HG02870 (cell line): ENCODE data around the gene TTLL8.

Experiments used
- ATAC-seq: cut with Tn5 transposase; IDR thresholded peaks from one replicate; pipeline ENCODE4 v1.9.1; 2021; ENCODE audit warnings: mild to moderate bottlenecking, moderate library complexity; ENCODE audit not compliant: unreplicated experiment

Gene TTLL8

DNA sequence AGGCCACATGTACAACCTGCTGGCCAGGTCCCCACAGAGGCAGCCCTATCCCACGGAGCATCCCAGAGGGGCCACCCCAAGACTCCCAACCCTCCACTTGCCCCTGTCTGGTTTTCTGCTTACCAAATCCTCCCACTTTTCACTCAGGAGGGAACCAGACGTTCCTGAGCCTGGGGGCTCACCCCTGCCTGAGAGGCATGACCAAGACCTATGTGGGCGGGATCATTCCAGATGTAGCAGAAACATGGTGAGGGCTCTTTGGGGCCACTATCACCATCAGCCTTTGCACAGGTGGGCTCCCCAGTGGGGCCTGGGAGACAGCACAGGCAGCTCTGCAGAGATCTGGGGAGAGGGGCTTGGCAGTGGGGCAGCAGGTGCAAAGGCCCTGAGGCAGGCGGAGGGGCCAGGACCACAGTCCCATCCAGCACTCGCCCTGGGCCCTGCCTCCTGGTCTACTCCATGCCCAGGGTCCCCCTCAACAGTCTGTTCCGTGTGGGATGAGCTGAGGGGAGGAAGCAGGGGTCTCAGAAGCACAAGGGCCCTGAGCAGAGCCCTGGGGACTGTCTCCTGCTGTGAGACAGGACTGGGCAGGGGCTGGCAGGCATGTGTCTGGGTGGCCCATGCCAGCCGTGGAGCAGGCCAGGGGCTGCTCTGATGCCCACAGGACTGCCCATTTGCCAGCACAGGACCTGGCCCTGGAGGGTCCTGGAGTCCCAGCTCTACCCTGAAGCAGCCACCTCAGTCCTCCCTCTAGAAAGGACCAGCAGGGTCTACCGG is 88.2 kb downstream of the TTLL8 start:
- no peak for ATAC-seq

DNA sequence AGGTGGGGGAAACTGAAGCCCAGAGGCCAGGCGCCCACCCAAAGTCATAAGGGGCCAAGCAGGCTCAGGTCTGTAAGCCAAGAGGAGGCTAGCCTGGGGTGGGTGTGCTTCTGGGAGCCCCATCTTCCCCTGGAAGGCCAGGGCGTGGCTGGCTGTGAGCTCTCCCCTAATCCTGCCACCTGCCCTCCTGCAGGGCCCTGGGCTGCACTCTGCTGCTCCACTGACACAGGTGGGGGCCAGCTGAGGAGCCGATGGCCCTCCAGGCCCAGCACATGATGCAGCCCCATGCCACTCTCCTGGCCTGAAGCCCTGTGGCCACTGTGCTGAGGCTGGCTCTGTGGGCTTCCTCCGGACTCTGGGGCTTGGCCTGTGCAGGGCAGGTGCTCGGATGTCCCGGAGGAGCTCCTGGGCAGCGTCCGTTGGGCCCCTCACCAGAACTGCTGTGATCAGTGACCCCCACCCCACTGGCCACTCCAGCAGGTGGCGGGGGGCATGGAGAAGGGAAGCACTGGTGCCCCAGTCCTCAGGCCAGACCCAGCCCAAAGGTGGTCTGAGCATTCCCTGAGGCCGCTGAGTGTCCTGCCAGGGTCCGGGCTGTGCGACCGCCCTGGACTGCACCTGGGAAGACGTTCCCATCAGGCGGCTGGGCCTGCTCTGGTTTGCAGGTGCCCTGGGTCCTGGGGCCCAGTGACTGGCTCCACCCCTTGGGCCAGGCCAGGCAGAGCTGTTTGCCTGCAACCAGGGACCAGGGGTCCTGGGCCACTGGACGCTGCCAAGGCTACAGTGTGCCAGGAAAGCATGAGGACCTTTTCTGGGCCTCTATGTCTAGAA is 89.1 kb downstream of the TTLL8 start:
- ATAC-seq = no peak
